Cardiac fibroblast (primary cell): ENCODE measurements around the gene RNF115.
"Not testable (repeated sequence)": the region's sequence is repeated elsewhere in the genome, so short reads cannot be mapped to it uniquely, and the experiment has no call there.

Experiments used
- DNase-seq, 2 donors: peaks; one replicate each; pipeline versions ENCODE4 v3.0.0 to v3.0.0-alpha.2; 2010; ENCODE audit warnings: low read depth in 2 of 2
- H3K4me3 ChIP-seq, 2 donors: replicated peaks in 1 of 2; 1 replicate in 1 of 2; 2 replicates in 1 of 2; pipeline ENCODE4 v1.5.1; 2011; ENCODE audit warnings: low read depth in 2 of 2, low read length in 2 of 2, mild to moderate bottlenecking in 2 of 2, moderate library complexity in 1 of 2
- CTCF ChIP-seq: IDR thresholded peaks from one replicate; pipeline ENCODE4 v1.5.1; 2011; ENCODE audit warnings: low read depth, mild to moderate bottlenecking, low read length, inconsistent platforms

Gene RNF115

GRCh38 chr1:145805057-145805456 lies 18.8 kb downstream of the RNF115 start:
- no peak for TF ChIP-seq CTCF

GRCh38 chr1:145804235-145805045 lies 19.5 kb downstream of the RNF115 start:
- TF ChIP-seq CTCF: no peak

More at GRCh38 chr1:145805057-145805456, 18.8 kb downstream of the RNF115 start:
- peak; percentile 8 to 23 for DNase-seq
- H3K4me3 ChIP-seq: no peak overlapping the region

GRCh38 chr1:145799806-145800205 lies 24.1 kb downstream of the RNF115 start:
- no peak for DNase-seq
- no peak overlapping the region for H3K4me3 ChIP-seq
- TF ChIP-seq CTCF: no peak

More at GRCh38 chr1:145804235-145805045, 19.5 kb downstream of the RNF115 start:
- DNase-seq: peak in 1 of 2 donors; percentile 5
- H3K4me3 ChIP-seq: no peak overlapping the region

- TF ChIP-seq CTCF: no peak
- H3K4me3 ChIP-seq: no peak overlapping the region
- DNase-seq: no peak
These were observed 27.1 kb downstream of the RNF115 start for GRCh38 chr1:145796753-145797152.

GRCh38 chr1:145795257-145795881 lies 28.5 kb downstream of the RNF115 start:
- TF ChIP-seq CTCF: no peak
- no peak overlapping the region for H3K4me3 ChIP-seq
- DNase-seq: no peak

- no peak overlapping the region for H3K4me3 ChIP-seq
- TF ChIP-seq CTCF: no peak
- DNase-seq: no peak
These were observed 31.4 kb downstream of the RNF115 start for GRCh38 chr1:145792484-145792883.

GRCh38 chr1:145791860-145792259 lies 32.0 kb downstream of the RNF115 start:
- not testable (repeated sequence) for DNase-seq, H3K4me3 ChIP-seq
